Heart left ventricle (tissue), 13 donors: Measurements from ENCODE around the gene KRTAP2-1.
"Not testable (repeated sequence)": the region's sequence is repeated elsewhere in the genome, so short reads cannot be mapped to it uniquely, and the experiment has no call there.

Experiments
- CTCF ChIP-seq, 12 donors: fragments of 200-600 bp; sonication (generic) in 4 of 12; IDR thresholded peaks; one replicate each; pipeline versions ENCODE4 v1.5.0 to v1.8.0; 2018 to 2022; ENCODE audit warnings: antibody characterized with exemption in 12 of 12, mild to moderate bottlenecking in 5 of 12
- POLR2A ChIP-seq, 2 donors: fragments of 450-650 bp; IDR thresholded peaks; one replicate each; pipeline ENCODE4 v1.6.1; 2017; ENCODE audit warnings: antibody characterized with exemption in 2 of 2, mild to moderate bottlenecking in 2 of 2, moderate library complexity in 2 of 2
- donor health status: ischemic (EF 13 %, LVEDD 7.1; RV severe dilation, severe dysfunction).
- donor health status: DM: no; HTN: yes; CAD: no.
- donor health status: DM: no; HTN: no; CAD: no.
- donor health status: ischemic (EF 25% LVEDD 6.9; RV normal size, moderate dysfunction).
- donor health status: ischemic (EF 25% LVEDD 5.7; RV mildly dilated, moderate dysfunction).
- donor health status: ischemic (EF 35%, LVEDD 5.7; RV mildly dilated, moderate dysfunction).
- donor health status: nonischemic (EF 11% LVEDD 7.7; RV severe dilation, severe dysfunction).
- donor health status: DM: yes; HTN: yes; CAD: no.
- donor health status: PGD.
- donor health status: ischemic (EF 29% LVEDD 5.4; RV normal size, mild dysfunction).
- donor health status: nonischemic (EF 23%, LVEDD 6.1; RV moderate dilation, normal function).

GRCh38 chr17:41083427-41083826, 36.3 kb upstream of the KRTAP2-1 start:
- TF ChIP-seq CTCF, POLR2A (IDR thresholded peaks at IDR 0.05): not testable (repeated sequence)
